WERI-Rb-1 (cell line): ENCODE measurements around the gene LRRC10B.

Experiments used
- DNase-seq: peaks from one replicate; pipeline ENCODE4 v3.0.0-alpha.2; 2020
- H3K27ac ChIP-seq: fragments of 250-450 bp; sonication (Bioruptor Pico); 2 replicates; pipeline ENCODE4 v1.5.1; 2020; ENCODE audit warnings: mild to moderate bottlenecking, moderate library complexity
- H3K27me3 ChIP-seq: fragments of 250-450 bp; sonication (Bioruptor Pico); 2 replicates; pipeline ENCODE4 v1.5.1; 2021; ENCODE audit warnings: mild to moderate bottlenecking, low read depth, moderate library complexity; ENCODE audit not compliant: insufficient read depth, severe bottlenecking
- H3K36me3 ChIP-seq: fragments of 250-450 bp; sonication (Bioruptor Pico); 2 replicates; pipeline ENCODE4 v1.5.1; 2020; ENCODE audit warnings: mild to moderate bottlenecking, moderate library complexity
- H3K4me3 ChIP-seq: 2 replicates; pipeline ENCODE4 v1.5.1; 2011; ENCODE audit warnings: low read depth, mild to moderate bottlenecking, control low read depth, low read length
- H3K9me3 ChIP-seq: fragments of 250-450 bp; sonication (Bioruptor Pico); 2 replicates; pipeline ENCODE4 v1.5.1; 2021; ENCODE audit warnings: mild to moderate bottlenecking, moderate library complexity; ENCODE audit not compliant: severe bottlenecking
- CTCF ChIP-seq: IDR thresholded peaks from 2 replicates; pipeline ENCODE4 v1.5.1; 2011; ENCODE audit warnings: low read depth, mild to moderate bottlenecking, control low read depth, inconsistent platforms, low read length

Gene LRRC10B

GRCh38 chr11:61533039-61533375 is 24.5 kb downstream of the LRRC10B start:
- TF ChIP-seq CTCF, result no peak
- no peaks in the 10 kb centered on the region for H3K27me3 ChIP-seq

GRCh38 chr11:61533401-61533800 is 24.9 kb downstream of the LRRC10B start:
- H3K9me3 ChIP-seq, result no peaks in the 10 kb centered on the region
- H3K27me3 ChIP-seq, result no peaks in the 10 kb centered on the region
- H3K4me3 ChIP-seq, result no peak overlapping the region
- H3K36me3 ChIP-seq, result peaks cover 17% of the 10 kb centered on the region
- no peak for TF ChIP-seq CTCF
- H3K27ac ChIP-seq, result no peak overlapping the region
- DNase-seq, result no peak

More at GRCh38 chr11:61533039-61533375, 24.5 kb downstream of the LRRC10B start:
- Histone ChIP-seq H3K9me3 (no peaks in the 10 kb centered on the region), H3K27ac (no peak overlapping the region), H3K36me3 (peaks cover 17% of the 10 kb centered on the region), H3K4me3 (no peak overlapping the region)
- DNase-seq, result no peak

- Histone ChIP-seq H3K27ac (no peak overlapping the region), H3K36me3 (peaks cover 16% of the 10 kb centered on the region), H3K4me3 (no peak overlapping the region), H3K27me3 (no peaks in the 10 kb centered on the region), H3K9me3 (no peaks in the 10 kb centered on the region)
- no peak for DNase-seq
- TF ChIP-seq CTCF, result no peak
Observed at GRCh38 chr11:61534025-61534932, 25.7 kb downstream of the LRRC10B start.

GRCh38 chr11:61534933-61535839 is 26.6 kb downstream of the LRRC10B start:
- Histone ChIP-seq H3K36me3 (peaks cover 12% of the 10 kb centered on the region), H3K9me3 (no peaks in the 10 kb centered on the region), H3K4me3 (no peak overlapping the region), H3K27me3 (no peaks in the 10 kb centered on the region), H3K27ac (no peak overlapping the region)
- DNase-seq, result no peak
- TF ChIP-seq CTCF, result no peak

- no peaks in the 10 kb centered on the region for H3K27me3 ChIP-seq
- no peak for DNase-seq
- H3K27ac ChIP-seq, result no peak overlapping the region
- H3K9me3 ChIP-seq, result no peaks in the 10 kb centered on the region
- H3K4me3 ChIP-seq, result no peak overlapping the region
- TF ChIP-seq CTCF, result no peak
- peaks cover 13% of the 10 kb centered on the region for H3K36me3 ChIP-seq
Observed at GRCh38 chr11:61535998-61536675, 27.6 kb downstream of the LRRC10B start.
